Mammary epithelial cell (primary cell): Measurements from ENCODE around the gene ZBTB44.

ENCODE experiments used
- EZH2 ChIP-seq: IDR thresholded peaks from 2 replicates; pipeline ENCODE4 v1.6.1; 2012; ENCODE audit warnings: low read length, inconsistent platforms, borderline replicate concordance
- TF ChIP-seq, protein P1 (sequence below), 2 donors: IDR thresholded peaks in 1 of 2; conservative IDR thresholded peaks in 1 of 2; 2 replicates each; pipeline ENCODE4 v1.5.1; 2011 to 2012; ENCODE audit warnings: inconsistent platforms in 2 of 2, low read length in 2 of 2, mild to moderate bottlenecking in 2 of 2, control low read depth in 1 of 2, low read depth in 1 of 2; ENCODE audit not compliant: insufficient read depth in 1 of 2; ENCODE audit errors: extremely low read depth in 1 of 2

DNA sequence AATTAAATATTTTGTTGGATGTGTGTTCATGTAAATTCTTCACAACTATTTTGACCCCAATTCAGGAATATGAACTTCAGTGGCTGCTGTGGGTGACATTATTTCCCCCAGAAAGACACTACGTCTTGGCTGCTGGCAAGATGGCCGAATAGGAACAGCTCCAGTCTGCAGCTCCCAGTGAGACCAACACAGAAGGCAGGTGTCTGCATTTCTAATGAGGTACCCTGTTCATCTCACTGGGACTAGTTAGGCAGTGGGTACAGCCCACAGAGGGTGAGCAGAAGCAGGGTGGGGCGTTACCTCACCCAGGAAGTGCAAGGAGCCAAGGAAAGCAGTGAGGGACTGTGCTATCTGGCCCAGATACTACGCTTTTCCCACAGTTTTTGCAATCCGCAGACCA lies 65.3 kb downstream of the ZBTB44 start:
- TF ChIP-seq EZH2 = no peak
- TF ChIP-seq, protein P1, sequence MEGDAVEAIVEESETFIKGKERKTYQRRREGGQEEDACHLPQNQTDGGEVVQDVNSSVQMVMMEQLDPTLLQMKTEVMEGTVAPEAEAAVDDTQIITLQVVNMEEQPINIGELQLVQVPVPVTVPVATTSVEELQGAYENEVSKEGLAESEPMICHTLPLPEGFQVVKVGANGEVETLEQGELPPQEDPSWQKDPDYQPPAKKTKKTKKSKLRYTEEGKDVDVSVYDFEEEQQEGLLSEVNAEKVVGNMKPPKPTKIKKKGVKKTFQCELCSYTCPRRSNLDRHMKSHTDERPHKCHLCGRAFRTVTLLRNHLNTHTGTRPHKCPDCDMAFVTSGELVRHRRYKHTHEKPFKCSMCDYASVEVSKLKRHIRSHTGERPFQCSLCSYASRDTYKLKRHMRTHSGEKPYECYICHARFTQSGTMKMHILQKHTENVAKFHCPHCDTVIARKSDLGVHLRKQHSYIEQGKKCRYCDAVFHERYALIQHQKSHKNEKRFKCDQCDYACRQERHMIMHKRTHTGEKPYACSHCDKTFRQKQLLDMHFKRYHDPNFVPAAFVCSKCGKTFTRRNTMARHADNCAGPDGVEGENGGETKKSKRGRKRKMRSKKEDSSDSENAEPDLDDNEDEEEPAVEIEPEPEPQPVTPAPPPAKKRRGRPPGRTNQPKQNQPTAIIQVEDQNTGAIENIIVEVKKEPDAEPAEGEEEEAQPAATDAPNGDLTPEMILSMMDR (conservative IDR thresholded peaks at IDR 0.05 in 1 of 2, IDR thresholded peaks at IDR 0.05 in 1 of 2; ENCODE audit: extremely low read depth in 1 of 2, insufficient read depth in 1 of 2, low read depth in 1 of 2, low read length in 2 of 2) = no peak
